Liver (tissue), 9 donors: Measurements from ENCODE around the gene NLRC5. TPM values are rescaled to one million over a fixed set of nuclear protein-coding genes. Genes with fewer than 3 reads are reported as not detected.

ENCODE experiments used
- DNase-seq: peaks from one replicate; pipeline ENCODE4 v3.0.0-alpha.2; 2017; ENCODE audit warnings: low spot score
- H3K27ac ChIP-seq, 2 donors: one replicate each; pipeline ENCODE4 v1.7.0; 2013; ENCODE audit warnings: inconsistent platforms in 2 of 2, low read length in 2 of 2, control low read depth in 1 of 2, low read depth in 1 of 2, mild to moderate bottlenecking in 1 of 2
- H3K27me3 ChIP-seq, 4 donors: one replicate each; pipeline versions ENCODE4 v1.6.1 to v1.7.0; 2013; ENCODE audit warnings: low read length in 3 of 4, inconsistent platforms in 1 of 4, mild to moderate bottlenecking in 1 of 4, moderate library complexity in 1 of 4; ENCODE audit not compliant: control insufficient read depth in 4 of 4, insufficient read depth in 4 of 4
- H3K36me3 ChIP-seq, 4 donors: one replicate each; pipeline versions ENCODE4 v1.6.1 to v1.7.0; 2013; ENCODE audit warnings: low read length in 3 of 4, mild to moderate bottlenecking in 3 of 4, low read depth in 1 of 4, moderate library complexity in 1 of 4; ENCODE audit not compliant: control insufficient read depth in 4 of 4, insufficient read depth in 3 of 4
- H3K4me1 ChIP-seq, 4 donors: one replicate each; pipeline versions ENCODE4 v1.6.1 to v1.7.0; 2013; ENCODE audit warnings: low read length in 3 of 4, mild to moderate bottlenecking in 3 of 4, moderate library complexity in 1 of 4; ENCODE audit not compliant: control insufficient read depth in 4 of 4, insufficient read depth in 4 of 4
- H3K4me3 ChIP-seq, 3 donors: one replicate each; pipeline versions ENCODE4 v1.6.1 to v1.7.0; 2013; ENCODE audit warnings: low read length in 3 of 3, control low read depth in 1 of 3, low read depth in 1 of 3, mild to moderate bottlenecking in 1 of 3
- H3K9ac ChIP-seq, 2 donors: one replicate each; pipeline ENCODE4 v1.7.0; 2013; ENCODE audit warnings: low read length in 2 of 2, mild to moderate bottlenecking in 2 of 2, moderate library complexity in 2 of 2, control low read depth in 1 of 2, low read depth in 1 of 2
- H3K9me3 ChIP-seq, 4 donors: one replicate each; pipeline versions ENCODE4 v1.6.1 to v1.7.0; 2013; ENCODE audit warnings: low read length in 3 of 4; ENCODE audit not compliant: control insufficient read depth in 4 of 4
- EGR1 ChIP-seq, 2 donors: IDR thresholded peaks; 2 replicates each; pipeline ENCODE4 v1.6.1; 2016 to 2018; ENCODE audit warnings: antibody characterized with exemption in 2 of 2, low read depth in 2 of 2
- FOXA1 ChIP-seq: IDR thresholded peaks from 2 replicates; pipeline ENCODE4 v1.6.1; 2016; ENCODE audit warnings: antibody characterized with exemption
- FOXA2 ChIP-seq: IDR thresholded peaks from 2 replicates; pipeline ENCODE4 v1.6.1; 2016; ENCODE audit warnings: antibody characterized with exemption
- GABPA ChIP-seq, 2 donors: IDR thresholded peaks in 1 of 2; conservative IDR thresholded peaks in 1 of 2; 2 replicates each; pipeline ENCODE4 v1.6.1; 2016; ENCODE audit warnings: antibody characterized with exemption in 2 of 2, mild to moderate bottlenecking in 1 of 2, moderate library complexity in 1 of 2
- HNF4A ChIP-seq, 2 donors: conservative IDR thresholded peaks; 2 replicates each; pipeline ENCODE4 v1.6.1; 2016; ENCODE audit warnings: antibody characterized with exemption in 2 of 2, mild to moderate bottlenecking in 2 of 2
- HNF4G ChIP-seq: IDR thresholded peaks from 2 replicates; pipeline ENCODE4 v1.6.1; 2016; ENCODE audit warnings: antibody characterized with exemption
- JUND ChIP-seq, 2 donors: IDR thresholded peaks; 2 replicates each; pipeline ENCODE4 v1.6.1; 2016; ENCODE audit warnings: antibody characterized with exemption in 2 of 2
- NR2F2 ChIP-seq: IDR thresholded peaks from 2 replicates; pipeline ENCODE4 v1.6.1; 2016; ENCODE audit warnings: antibody characterized with exemption
- RAD21 ChIP-seq, 2 donors: IDR thresholded peaks; 2 replicates each; pipeline ENCODE4 v1.6.1; 2016; ENCODE audit warnings: antibody characterized with exemption in 2 of 2, mild to moderate bottlenecking in 2 of 2
- RXRA ChIP-seq, 2 donors: IDR thresholded peaks; 2 replicates each; pipeline ENCODE4 v1.6.1; 2017 to 2018; ENCODE audit warnings: antibody characterized with exemption in 2 of 2, mild to moderate bottlenecking in 1 of 2
- SP1 ChIP-seq: IDR thresholded peaks from 2 replicates; pipeline ENCODE4 v1.6.1; 2018; ENCODE audit warnings: antibody characterized with exemption, mild to moderate bottlenecking
- TAF1 ChIP-seq: conservative IDR thresholded peaks from 2 replicates; pipeline ENCODE4 v1.6.1; 2016; ENCODE audit warnings: antibody characterized with exemption, mild to moderate bottlenecking
- YY1 ChIP-seq: IDR thresholded peaks from 2 replicates; pipeline ENCODE4 v1.6.1; 2016; ENCODE audit warnings: antibody characterized with exemption, mild to moderate bottlenecking
- WGBS: extraction: QIAGEN DNeasy Blood & Tissue Kit; methylation state at CpG from one replicate; pipeline ENCODE4 v1.1.7; 2013; 5-methylcytosine and 5-hydroxymethylcytosine counted together
- polyA plus RNA-seq, 2 donors: library from polyadenylated mRNA; stranded (reverse) in 1 of 2; unstranded in 1 of 2; fragments of 200-250 nt in 1 of 2; fragments of >200 nt in 1 of 2; fragmentation: Nextera tagmentation in 1 of 2; extraction: Ambion mirVana in 1 of 2; gene quantifications; one replicate each; pipeline versions ENCODE4 v1.2.1 to v1.2.3, GENCODE V29; 2013 to 2015
- total RNA-seq, 2 donors: library from RNA; depleted of rRNA; stranded (reverse); fragments of >200 nt; gene quantifications; one replicate each; pipeline ENCODE4 v1.2.3, GENCODE V29; 2014
- TF ChIP-seq, protein P1 (sequence below): IDR thresholded peaks from 2 replicates; pipeline ENCODE4 v1.6.1; 2016; ENCODE audit warnings: antibody characterized with exemption
- TF ChIP-seq, protein P2 (sequence below): IDR thresholded peaks from 2 replicates; pipeline ENCODE4 v1.6.1; 2016; ENCODE audit warnings: antibody characterized with exemption
- TF ChIP-seq, protein P3 (sequence below): IDR thresholded peaks from 2 replicates; pipeline ENCODE4 v1.6.1; 2016; ENCODE audit warnings: antibody characterized with exemption
- TF ChIP-seq, protein P4 (sequence below): fragments of 150-350 bp; IDR thresholded peaks from 2 replicates; pipeline ENCODE4 v1.5.1; 2017; ENCODE audit warnings: improper control_type of control experiment, low read depth, low read length; ENCODE audit not compliant: missing input control
- TF ChIP-seq, protein P5 (sequence below): IDR thresholded peaks from 2 replicates; pipeline ENCODE4 v1.6.1; 2016; ENCODE audit warnings: antibody characterized with exemption, mild to moderate bottlenecking
- donor health status: healthy.
- donor health status: healthy.
- donor health status: healthy.
- donor health status: healthy.
- donor health status: healthy.

The NLRC5 gene
- total and polyA plus RNA-seq, 4 donors = 4.7 to 23.3 (median 8.8) TPM

DNA sequence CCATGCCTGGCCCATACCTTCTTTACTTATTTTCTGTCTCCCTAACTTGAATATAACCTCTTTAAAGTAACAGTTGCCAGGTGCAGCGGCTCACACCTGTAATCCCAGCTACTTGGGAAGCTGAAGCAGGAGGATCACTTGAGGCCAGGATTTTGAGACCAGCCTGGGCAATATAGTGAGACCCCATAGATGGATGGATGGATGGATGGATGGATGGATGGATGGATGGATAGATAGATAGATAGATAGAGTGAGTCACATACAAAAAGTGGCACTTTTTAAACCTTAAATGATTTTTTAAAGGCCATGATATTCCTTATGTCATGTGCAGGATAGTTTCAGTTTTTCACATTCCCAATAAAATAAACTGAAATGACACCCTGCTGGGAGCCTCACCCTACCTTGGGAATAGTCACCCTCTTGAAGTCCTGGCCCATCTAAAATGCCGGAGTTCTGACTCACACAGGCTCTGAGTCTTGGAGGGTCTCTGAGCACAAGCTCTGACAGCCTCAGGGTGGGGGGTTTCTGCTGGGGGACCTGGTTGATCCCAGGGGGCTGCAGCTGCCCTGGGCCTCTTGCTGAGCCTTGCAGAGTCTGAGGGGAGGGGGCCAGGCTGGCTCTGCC is 129.2 kb downstream of the NLRC5 start:
- Histone ChIP-seq H3K36me3 (peaks cover 0 to 6% (median 0%) of the 10 kb centered on the region in 4 donors), H3K27ac (no peak overlapping the region), H3K27me3 (no peaks in the 10 kb centered on the region), H3K4me1 (peaks cover 0 to 5% (median 0%) of the 10 kb centered on the region in 4 donors), H3K9me3 (no peaks in the 10 kb centered on the region), H3K4me3 (no peak overlapping the region), H3K9ac (no peak overlapping the region)
- DNase-seq = no peak
- WGBS = 94% methylated on average over 2 of the region's 2 CpGs
- no peak for TF ChIP-seq JUND (IDR thresholded peaks at IDR 0.05)
- no peak for TF ChIP-seq TAF1
- TF ChIP-seq RXRA (IDR thresholded peaks at IDR 0.05) = no peak
- TF ChIP-seq, protein P1, sequence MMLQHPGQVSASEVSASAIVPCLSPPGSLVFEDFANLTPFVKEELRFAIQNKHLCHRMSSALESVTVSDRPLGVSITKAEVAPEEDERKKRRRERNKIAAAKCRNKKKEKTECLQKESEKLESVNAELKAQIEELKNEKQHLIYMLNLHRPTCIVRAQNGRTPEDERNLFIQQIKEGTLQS = no peak
- TF ChIP-seq, protein P2, sequence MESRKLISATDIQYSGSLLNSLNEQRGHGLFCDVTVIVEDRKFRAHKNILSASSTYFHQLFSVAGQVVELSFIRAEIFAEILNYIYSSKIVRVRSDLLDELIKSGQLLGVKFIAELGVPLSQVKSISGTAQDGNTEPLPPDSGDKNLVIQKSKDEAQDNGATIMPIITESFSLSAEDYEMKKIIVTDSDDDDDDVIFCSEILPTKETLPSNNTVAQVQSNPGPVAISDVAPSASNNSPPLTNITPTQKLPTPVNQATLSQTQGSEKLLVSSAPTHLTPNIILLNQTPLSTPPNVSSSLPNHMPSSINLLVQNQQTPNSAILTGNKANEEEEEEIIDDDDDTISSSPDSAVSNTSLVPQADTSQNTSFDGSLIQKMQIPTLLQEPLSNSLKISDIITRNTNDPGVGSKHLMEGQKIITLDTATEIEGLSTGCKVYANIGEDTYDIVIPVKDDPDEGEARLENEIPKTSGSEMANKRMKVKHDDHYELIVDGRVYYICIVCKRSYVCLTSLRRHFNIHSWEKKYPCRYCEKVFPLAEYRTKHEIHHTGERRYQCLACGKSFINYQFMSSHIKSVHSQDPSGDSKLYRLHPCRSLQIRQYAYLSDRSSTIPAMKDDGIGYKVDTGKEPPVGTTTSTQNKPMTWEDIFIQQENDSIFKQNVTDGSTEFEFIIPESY = no peak
- no peak for TF ChIP-seq GABPA (IDR thresholded peaks at IDR 0.05 in 1 of 2, conservative IDR thresholded peaks at IDR 0.05 in 1 of 2)
- no peak for TF ChIP-seq EGR1 (IDR thresholded peaks at IDR 0.05; ENCODE audit: low read depth in 2 of 2)
- TF ChIP-seq, protein P3, sequence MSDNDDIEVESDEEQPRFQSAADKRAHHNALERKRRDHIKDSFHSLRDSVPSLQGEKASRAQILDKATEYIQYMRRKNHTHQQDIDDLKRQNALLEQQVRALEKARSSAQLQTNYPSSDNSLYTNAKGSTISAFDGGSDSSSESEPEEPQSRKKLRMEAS = no peak
- no peak for TF ChIP-seq FOXA1
- no peak for TF ChIP-seq RAD21 (IDR thresholded peaks at IDR 0.05)
- TF ChIP-seq, protein P4, sequence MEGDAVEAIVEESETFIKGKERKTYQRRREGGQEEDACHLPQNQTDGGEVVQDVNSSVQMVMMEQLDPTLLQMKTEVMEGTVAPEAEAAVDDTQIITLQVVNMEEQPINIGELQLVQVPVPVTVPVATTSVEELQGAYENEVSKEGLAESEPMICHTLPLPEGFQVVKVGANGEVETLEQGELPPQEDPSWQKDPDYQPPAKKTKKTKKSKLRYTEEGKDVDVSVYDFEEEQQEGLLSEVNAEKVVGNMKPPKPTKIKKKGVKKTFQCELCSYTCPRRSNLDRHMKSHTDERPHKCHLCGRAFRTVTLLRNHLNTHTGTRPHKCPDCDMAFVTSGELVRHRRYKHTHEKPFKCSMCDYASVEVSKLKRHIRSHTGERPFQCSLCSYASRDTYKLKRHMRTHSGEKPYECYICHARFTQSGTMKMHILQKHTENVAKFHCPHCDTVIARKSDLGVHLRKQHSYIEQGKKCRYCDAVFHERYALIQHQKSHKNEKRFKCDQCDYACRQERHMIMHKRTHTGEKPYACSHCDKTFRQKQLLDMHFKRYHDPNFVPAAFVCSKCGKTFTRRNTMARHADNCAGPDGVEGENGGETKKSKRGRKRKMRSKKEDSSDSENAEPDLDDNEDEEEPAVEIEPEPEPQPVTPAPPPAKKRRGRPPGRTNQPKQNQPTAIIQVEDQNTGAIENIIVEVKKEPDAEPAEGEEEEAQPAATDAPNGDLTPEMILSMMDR = no peak
- TF ChIP-seq FOXA2 = no peak
- TF ChIP-seq NR2F2 = no peak

DNA sequence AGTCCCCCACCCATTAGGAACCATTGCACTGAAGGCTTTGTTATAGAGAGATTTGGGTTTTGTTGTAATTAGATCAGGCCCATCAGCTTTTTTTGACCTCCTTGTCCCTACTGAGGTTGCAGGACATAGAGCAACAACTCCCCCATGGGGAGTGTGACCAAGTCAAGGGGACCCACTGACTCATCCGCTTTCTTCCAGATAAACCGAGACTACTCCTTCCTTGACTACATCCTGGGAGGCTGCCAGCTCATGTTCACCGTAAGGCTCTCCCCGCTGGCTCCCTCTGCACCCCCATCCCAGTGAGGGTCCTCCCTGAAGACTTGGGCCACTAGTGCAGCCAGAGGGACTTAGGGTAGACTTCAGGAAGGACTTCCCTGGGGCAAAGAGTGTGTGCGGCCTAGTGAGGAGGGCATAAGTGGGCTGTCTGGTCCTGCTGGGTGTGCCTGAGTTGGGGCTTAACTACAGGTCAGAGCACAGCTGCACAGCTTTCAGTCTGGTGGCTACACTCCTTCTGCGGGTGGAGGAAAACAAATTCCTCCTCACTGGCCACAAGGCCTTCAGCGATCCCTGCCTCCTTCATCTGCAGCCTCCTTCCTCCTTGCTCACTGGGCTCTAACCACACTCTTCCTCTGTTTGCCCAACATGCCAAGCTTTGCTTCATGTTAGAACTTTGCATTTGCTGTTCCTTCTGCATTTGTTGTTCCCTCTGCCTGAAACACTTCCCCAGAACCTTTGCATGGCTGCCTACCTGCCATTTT is 134.0 kb downstream of the NLRC5 start:
- Histone ChIP-seq H3K27ac (no peak overlapping the region), H3K9me3 (no peaks in the 10 kb centered on the region), H3K36me3 (peaks cover 0 to 6% (median 0%) of the 10 kb centered on the region in 4 donors), H3K27me3 (no peaks in the 10 kb centered on the region), H3K4me1 (no peaks in the 10 kb centered on the region), H3K9ac (no peak overlapping the region), H3K4me3 (no peak overlapping the region)
- WGBS = 88% methylated on average over 7 of the region's 7 CpGs
- DNase-seq = no peak
- no peak for TF ChIP-seq HNF4G
- TF ChIP-seq, protein P4 = no peak
- TF ChIP-seq, protein P5, sequence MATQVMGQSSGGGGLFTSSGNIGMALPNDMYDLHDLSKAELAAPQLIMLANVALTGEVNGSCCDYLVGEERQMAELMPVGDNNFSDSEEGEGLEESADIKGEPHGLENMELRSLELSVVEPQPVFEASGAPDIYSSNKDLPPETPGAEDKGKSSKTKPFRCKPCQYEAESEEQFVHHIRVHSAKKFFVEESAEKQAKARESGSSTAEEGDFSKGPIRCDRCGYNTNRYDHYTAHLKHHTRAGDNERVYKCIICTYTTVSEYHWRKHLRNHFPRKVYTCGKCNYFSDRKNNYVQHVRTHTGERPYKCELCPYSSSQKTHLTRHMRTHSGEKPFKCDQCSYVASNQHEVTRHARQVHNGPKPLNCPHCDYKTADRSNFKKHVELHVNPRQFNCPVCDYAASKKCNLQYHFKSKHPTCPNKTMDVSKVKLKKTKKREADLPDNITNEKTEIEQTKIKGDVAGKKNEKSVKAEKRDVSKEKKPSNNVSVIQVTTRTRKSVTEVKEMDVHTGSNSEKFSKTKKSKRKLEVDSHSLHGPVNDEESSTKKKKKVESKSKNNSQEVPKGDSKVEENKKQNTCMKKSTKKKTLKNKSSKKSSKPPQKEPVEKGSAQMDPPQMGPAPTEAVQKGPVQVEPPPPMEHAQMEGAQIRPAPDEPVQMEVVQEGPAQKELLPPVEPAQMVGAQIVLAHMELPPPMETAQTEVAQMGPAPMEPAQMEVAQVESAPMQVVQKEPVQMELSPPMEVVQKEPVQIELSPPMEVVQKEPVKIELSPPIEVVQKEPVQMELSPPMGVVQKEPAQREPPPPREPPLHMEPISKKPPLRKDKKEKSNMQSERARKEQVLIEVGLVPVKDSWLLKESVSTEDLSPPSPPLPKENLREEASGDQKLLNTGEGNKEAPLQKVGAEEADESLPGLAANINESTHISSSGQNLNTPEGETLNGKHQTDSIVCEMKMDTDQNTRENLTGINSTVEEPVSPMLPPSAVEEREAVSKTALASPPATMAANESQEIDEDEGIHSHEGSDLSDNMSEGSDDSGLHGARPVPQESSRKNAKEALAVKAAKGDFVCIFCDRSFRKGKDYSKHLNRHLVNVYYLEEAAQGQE = no peak
- TF ChIP-seq SP1 = no peak
- no peak for TF ChIP-seq YY1
- no peak for TF ChIP-seq EGR1 (IDR thresholded peaks at IDR 0.05; ENCODE audit: low read depth in 2 of 2)
- TF ChIP-seq FOXA1 = no peak
- TF ChIP-seq, protein P2 = no peak
- no peak for TF ChIP-seq TAF1
- TF ChIP-seq RAD21 (IDR thresholded peaks at IDR 0.05) = no peak
- TF ChIP-seq JUND (IDR thresholded peaks at IDR 0.05) = no peak
- no peak for TF ChIP-seq HNF4A (conservative IDR thresholded peaks at IDR 0.05)
